HG03575 (cell line): Measurements from ENCODE around the gene BMP10.

Experiments used
- ATAC-seq: cut with Tn5 transposase; IDR thresholded peaks from one replicate; pipeline ENCODE4 v1.9.1; 2021; ENCODE audit not compliant: unreplicated experiment, insufficient number of reproducible peaks, low FRiP score; ENCODE audit errors: extremely low read depth

The BMP10 gene

GRCh38 chr2:68829749-68830148 lies 41.4 kb downstream of the BMP10 start:
- no peak for ATAC-seq

- no peak for ATAC-seq
Measured at GRCh38 chr2:68828887-68829708, 42.1 kb downstream of the BMP10 start.

GRCh38 chr2:68827666-68828065 lies 43.5 kb downstream of the BMP10 start:
- no peak for ATAC-seq

GRCh38 chr2:68825866-68826265 lies 45.3 kb downstream of the BMP10 start:
- no peak for ATAC-seq

GRCh38 chr2:68824831-68825230 lies 46.4 kb downstream of the BMP10 start:
- no peak for ATAC-seq

GRCh38 chr2:68822207-68822872 lies 48.9 kb downstream of the BMP10 start:
- ATAC-seq = no peak

- ATAC-seq = no peak
Measured at GRCh38 chr2:68819556-68819955, 51.6 kb downstream of the BMP10 start.

GRCh38 chr2:68817306-68817705 lies 53.9 kb downstream of the BMP10 start:
- ATAC-seq = no peak
